Hepatocyte (in vitro differentiated cells): ENCODE results near the gene ZNF48. TPM values are rescaled to one million over a fixed set of nuclear protein-coding genes. Genes with fewer than 3 reads are reported as not detected.
A peak's percentile ranks its signal among the peaks of the same experiment; 100 is the strongest.

Source experiments
- DNase-seq: peaks from one replicate; pipeline ENCODE4 v3.0.0-alpha.2; 2016; ENCODE audit warnings: low spot score
- H2AFZ ChIP-seq: fragments of 200-600 bp; sonication (generic); 2 replicates; pipeline ENCODE4 v1.6.0; 2016; ENCODE audit warnings: antibody characterized with exemption, mild to moderate bottlenecking
- H3K27ac ChIP-seq: fragments of 200-600 bp; sonication (generic); 2 replicates; pipeline ENCODE4 v1.5.1; 2016; ENCODE audit warnings: mild to moderate bottlenecking
- H3K27me3 ChIP-seq: fragments of 200-600 bp; sonication (generic); 2 replicates; pipeline ENCODE4 v1.6.1; 2016
- H3K36me3 ChIP-seq: fragments of 200-600 bp; sonication (generic); replicated peaks from 2 replicates; pipeline ENCODE4 v1.5.1; 2016; ENCODE audit warnings: low read depth; ENCODE audit not compliant: insufficient read depth
- H3K4me1 ChIP-seq: fragments of 200-600 bp; sonication (generic); 2 replicates; pipeline ENCODE4 v1.5.1; 2016; ENCODE audit warnings: mild to moderate bottlenecking, moderate library complexity; ENCODE audit not compliant: insufficient read depth
- H3K4me2 ChIP-seq: fragments of 200-600 bp; sonication (generic); 2 replicates; pipeline ENCODE4 v1.6.0; 2016
- H3K4me3 ChIP-seq: fragments of 200-600 bp; sonication (generic); 2 replicates; pipeline ENCODE4 v1.5.1; 2016; ENCODE audit warnings: mild to moderate bottlenecking
- H3K79me2 ChIP-seq: fragments of 200-600 bp; sonication (generic); 2 replicates; pipeline ENCODE4 v1.6.0; 2017; ENCODE audit warnings: mild to moderate bottlenecking
- H3K9me2 ChIP-seq: fragments of 200-600 bp; sonication (generic); replicated peaks from 2 replicates; pipeline ENCODE4 v1.6.0; 2017; ENCODE audit warnings: mild to moderate bottlenecking; ENCODE audit not compliant: insufficient read depth
- H3K9me3 ChIP-seq: fragments of 200-600 bp; sonication (generic); 2 replicates; pipeline ENCODE4 v1.5.1; 2016; ENCODE audit warnings: low read depth, mild to moderate bottlenecking
- H4K20me1 ChIP-seq: fragments of 200-600 bp; sonication (generic); 2 replicates; pipeline ENCODE4 v1.6.0; 2016; ENCODE audit warnings: mild to moderate bottlenecking; ENCODE audit not compliant: insufficient read depth, poor library complexity, severe bottlenecking
- EZH2 ChIP-seq: fragments of 200-600 bp; sonication (generic); IDR thresholded peaks from 2 replicates; pipeline ENCODE4 v1.6.1; 2016; ENCODE audit warnings: antibody characterized with exemption, mild to moderate bottlenecking, borderline replicate concordance
- EZH2phosphoT487 ChIP-seq: fragments of 200-600 bp; sonication (generic); IDR thresholded peaks from one replicate; pipeline ENCODE4 v1.6.1; 2018; ENCODE audit warnings: antibody characterized with exemption, mild to moderate bottlenecking, low read depth, moderate library complexity; ENCODE audit not compliant: unreplicated experiment, severe bottlenecking
- WGBS: methylation state at CpG from one replicate; pipeline ENCODE4 v1.1.6; 2016; ENCODE audit warnings: low lambda C conversion rate; ENCODE audit errors: missing lambda C conversion rate; 5-methylcytosine and 5-hydroxymethylcytosine counted together
- polyA plus RNA-seq: library from polyadenylated mRNA; unstranded; fragments of >200 nt; fragmentation: Nextera tagmentation; extraction: Ambion mirVana; gene quantifications from 2 replicates; pipeline ENCODE4 v1.2.1, GENCODE V29; 2016
- total RNA-seq: library from RNA; depleted of rRNA; stranded (reverse); fragments of >200 nt; gene quantifications from 2 replicates; pipeline ENCODE4 v1.2.3, GENCODE V29; 2014
- TF ChIP-seq, protein P1 (sequence below): fragments of 200-600 bp; sonication (generic); IDR thresholded peaks from 2 replicates; pipeline ENCODE4 v1.5.1; 2016; ENCODE audit warnings: antibody characterized with exemption, mild to moderate bottlenecking; ENCODE audit not compliant: poor library complexity

The ZNF48 gene
- total RNA-seq, result 7.7 and 8.0 TPM in 2 replicates
- polyA plus RNA-seq, result 6.1 and 7.1 TPM in 2 replicates

DNA sequence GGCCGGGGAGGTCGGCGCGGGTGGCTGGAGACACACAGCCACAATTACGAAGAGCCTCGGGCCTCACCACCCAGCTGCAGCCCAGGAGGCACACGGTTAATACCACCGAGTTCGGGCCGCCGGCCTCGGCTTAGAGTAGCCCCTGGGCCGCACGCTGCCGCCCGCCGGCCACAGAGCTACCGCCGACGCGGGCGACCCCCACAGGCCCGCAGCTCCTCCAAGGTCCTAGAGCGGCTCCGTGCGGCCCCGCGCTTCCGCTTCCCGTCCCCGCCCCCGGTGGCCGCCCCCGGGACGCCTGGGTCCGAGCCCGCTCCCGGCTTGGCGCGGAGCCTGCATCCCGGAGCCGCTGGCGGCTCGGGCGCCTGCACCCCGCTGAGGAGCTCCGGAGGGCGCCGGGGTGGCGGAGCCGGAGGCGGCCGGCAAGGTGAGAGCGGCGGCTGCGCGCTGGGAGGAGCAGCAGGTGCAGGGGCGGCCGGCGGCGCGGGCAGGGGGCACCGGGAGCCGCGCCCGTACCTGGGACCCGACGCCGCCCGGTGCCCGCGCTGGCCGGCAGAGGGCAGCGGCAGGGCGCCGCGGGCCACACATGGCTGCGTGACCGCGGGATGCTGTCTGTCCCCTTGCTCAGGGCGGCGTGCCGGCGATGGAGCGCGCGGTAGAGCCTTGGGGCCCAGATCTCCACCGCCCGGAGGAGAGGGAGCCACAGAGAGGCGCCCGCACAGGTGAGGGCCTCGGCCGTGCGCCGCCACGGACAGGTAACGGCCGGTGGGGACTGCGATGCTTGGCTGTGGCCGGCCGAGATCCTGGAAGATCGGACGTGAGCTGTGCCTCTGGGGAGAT, at the start of gene ZNF48:
Gene ZNF48 (plus strand): TSS at position 266 of the 837 bp plus-strand sequence. CDS start 375 bp downstream, at position 641.
- H3K36me3 ChIP-seq, result no peaks in the 10 kb centered on the region
- no peaks in the 10 kb centered on the region for H3K27me3 ChIP-seq
- H3K4me3 ChIP-seq, result peak within 1 kb of the TSS; percentile 90
- no peaks in the 10 kb centered on the region for H3K9me3 ChIP-seq
- WGBS, result under 1% methylated on average over 92 of the region's 103 CpGs
- no peaks in the 10 kb centered on the region for H4K20me1 ChIP-seq
- no peaks in the 10 kb centered on the region for H3K9me2 ChIP-seq
- peak within 1 kb of the TSS; percentile 92 for H3K4me2 ChIP-seq
- peaks cover 10% of the 10 kb centered on the region for H3K4me1 ChIP-seq
- TF ChIP-seq EZH2phosphoT487, result no peak
- no peak for TF ChIP-seq EZH2
- TF ChIP-seq, protein P1, sequence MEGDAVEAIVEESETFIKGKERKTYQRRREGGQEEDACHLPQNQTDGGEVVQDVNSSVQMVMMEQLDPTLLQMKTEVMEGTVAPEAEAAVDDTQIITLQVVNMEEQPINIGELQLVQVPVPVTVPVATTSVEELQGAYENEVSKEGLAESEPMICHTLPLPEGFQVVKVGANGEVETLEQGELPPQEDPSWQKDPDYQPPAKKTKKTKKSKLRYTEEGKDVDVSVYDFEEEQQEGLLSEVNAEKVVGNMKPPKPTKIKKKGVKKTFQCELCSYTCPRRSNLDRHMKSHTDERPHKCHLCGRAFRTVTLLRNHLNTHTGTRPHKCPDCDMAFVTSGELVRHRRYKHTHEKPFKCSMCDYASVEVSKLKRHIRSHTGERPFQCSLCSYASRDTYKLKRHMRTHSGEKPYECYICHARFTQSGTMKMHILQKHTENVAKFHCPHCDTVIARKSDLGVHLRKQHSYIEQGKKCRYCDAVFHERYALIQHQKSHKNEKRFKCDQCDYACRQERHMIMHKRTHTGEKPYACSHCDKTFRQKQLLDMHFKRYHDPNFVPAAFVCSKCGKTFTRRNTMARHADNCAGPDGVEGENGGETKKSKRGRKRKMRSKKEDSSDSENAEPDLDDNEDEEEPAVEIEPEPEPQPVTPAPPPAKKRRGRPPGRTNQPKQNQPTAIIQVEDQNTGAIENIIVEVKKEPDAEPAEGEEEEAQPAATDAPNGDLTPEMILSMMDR, result no peak
- H2AFZ ChIP-seq, result peak within 1 kb of the TSS; percentile 86
- H3K27ac ChIP-seq, result peak within 1 kb of the TSS; percentile 98
- peaks cover 24% of the 10 kb centered on the region for H3K79me2 ChIP-seq
- peak; percentile 97 for DNase-seq

DNA sequence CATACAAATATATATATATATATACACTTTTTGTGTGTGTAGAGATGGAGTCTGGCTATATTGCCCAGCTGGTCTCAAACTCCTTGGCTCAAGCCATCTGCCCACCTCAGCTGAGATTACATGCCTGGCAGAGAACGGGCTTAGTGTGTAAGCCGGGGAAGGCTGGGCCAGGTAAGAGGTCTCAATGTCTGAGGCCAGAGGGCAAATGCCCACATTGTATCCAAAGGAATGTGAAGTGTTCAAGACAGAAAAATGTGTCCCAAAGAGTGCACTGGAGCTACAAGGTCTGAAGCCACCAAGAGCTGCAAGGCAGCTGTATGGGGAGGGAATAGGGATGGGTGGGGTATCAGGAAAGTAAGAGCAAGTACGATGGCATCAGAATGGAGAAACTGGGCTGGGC, 48.9 kb upstream of the ZNF48 start:
- Histone ChIP-seq H3K9me2 (no peaks in the 10 kb centered on the region), H3K4me2 (no peak overlapping the region), H3K4me1 (peaks cover 3% of the 10 kb centered on the region), H3K79me2 (no peaks in the 10 kb centered on the region), H3K4me3 (no peak overlapping the region), H3K36me3 (no peaks in the 10 kb centered on the region), H3K9me3 (no peaks in the 10 kb centered on the region), H2AFZ (no peak overlapping the region), H3K27me3 (no peaks in the 10 kb centered on the region), H4K20me1 (no peaks in the 10 kb centered on the region), H3K27ac (no peak overlapping the region)
- DNase-seq, result no peak
- WGBS, result 95% methylated on average over 3 of the region's 3 CpGs
- TF ChIP-seq, protein P1, result no peak
- TF ChIP-seq EZH2phosphoT487 (no peak), EZH2 (no peak)

DNA sequence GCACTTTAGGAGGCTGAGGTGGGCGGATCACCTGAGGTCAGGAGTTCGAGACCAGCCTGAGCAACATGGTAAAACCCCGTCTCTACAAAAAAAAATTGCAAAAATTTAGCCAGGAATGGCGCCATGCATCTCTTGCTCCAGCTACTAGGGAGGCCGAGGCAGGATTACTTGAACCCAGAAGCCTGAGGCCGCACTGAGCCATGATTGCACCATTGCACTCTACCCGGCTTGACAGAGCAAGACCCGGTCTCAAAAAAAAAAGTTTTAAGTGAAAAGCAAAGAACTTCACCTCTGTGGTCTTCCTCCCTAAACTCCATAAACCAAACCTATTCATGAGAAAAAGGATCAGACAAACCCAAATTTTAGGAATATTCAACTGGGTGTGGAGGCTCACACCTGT, 47.1 kb upstream of the ZNF48 start:
- Histone ChIP-seq H3K27ac (no peak overlapping the region), H3K79me2 (peaks cover 4% of the 10 kb centered on the region), H3K9me3 (no peaks in the 10 kb centered on the region), H3K9me2 (no peaks in the 10 kb centered on the region), H3K27me3 (no peaks in the 10 kb centered on the region), H3K4me1 (peaks cover 3% of the 10 kb centered on the region), H4K20me1 (no peaks in the 10 kb centered on the region), H2AFZ (no peak overlapping the region), H3K36me3 (no peaks in the 10 kb centered on the region), H3K4me3 (no peak overlapping the region), H3K4me2 (no peak overlapping the region)
- WGBS, result 97% methylated on average over 8 of the region's 8 CpGs
- no peak for DNase-seq
- TF ChIP-seq EZH2phosphoT487, result no peak

DNA sequence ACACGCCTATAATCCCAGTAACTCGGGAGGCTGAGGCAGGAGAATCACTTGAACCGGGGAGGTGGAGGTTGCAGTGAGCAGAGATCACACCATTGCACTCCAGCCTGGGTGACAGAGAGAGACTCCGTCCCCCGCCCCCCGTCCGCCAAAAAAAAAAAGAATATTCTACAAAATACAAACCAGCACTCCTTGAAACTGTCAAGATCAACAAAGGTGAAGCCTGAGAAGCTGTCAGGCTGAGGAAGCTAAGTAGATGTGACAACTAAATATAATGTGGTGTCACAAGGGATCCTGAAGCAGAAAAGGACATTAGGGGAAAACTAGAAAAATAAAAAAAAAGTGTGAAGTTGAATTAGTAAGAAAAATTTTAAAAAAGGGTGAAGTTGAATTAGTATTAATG, 46.3 kb upstream of the ZNF48 start:
- Histone ChIP-seq H3K36me3 (no peaks in the 10 kb centered on the region), H2AFZ (no peak overlapping the region), H3K9me2 (no peaks in the 10 kb centered on the region), H3K27me3 (no peaks in the 10 kb centered on the region), H3K4me3 (no peak overlapping the region), H3K9me3 (no peaks in the 10 kb centered on the region), H3K79me2 (peaks cover 13% of the 10 kb centered on the region), H3K4me1 (peaks cover 7% of the 10 kb centered on the region), H3K27ac (no peak overlapping the region), H3K4me2 (no peak overlapping the region), H4K20me1 (no peaks in the 10 kb centered on the region)
- TF ChIP-seq EZH2phosphoT487, result no peak
- TF ChIP-seq, protein P1, result no peak
- TF ChIP-seq EZH2, result no peak
- DNase-seq, result no peak
- 98% methylated on average over 7 of the region's 7 CpGs for WGBS
